Measurements from ENCODE around the gene ADM2. TPM values are rescaled to one million over a fixed set of nuclear protein-coding genes. Genes with fewer than 3 reads are reported as not detected.

The ADM2 gene
- total and polyA plus RNA-seq, 2 of the 13 experiments (the other 11 are each of a cell fraction or from before 2014, with no cell fraction given), result 1.2 to 3.0 TPM

GRCh38 chr22:50479721-50480120 is 1.6 kb upstream of the ADM2 start:
- in situ Hi-C loops (cut with HindIII; ENCODE audit: extremely low pct_ligation_motif_present, low pct_unique_long_range_greater_than_20kb), result no loop called here
- DNase-seq (ENCODE audit: low spot score) (no peak), FAIRE-seq (no peak), ATAC-seq (no peak)
- H3K4me1 ChIP-seq (ENCODE audit: insufficient read depth, low read length), result peaks cover 49% of the 10 kb centered on the region
- ChIA-PET CTCF (ENCODE audit: low intra/inter-chr PET ratio, low total read pairs) (no interaction called here), POLR2A (interaction anchor here (0.9 to 1.4 kb wide), 3 partner anchors 28 to 162 kb away, joined by 3 to 4 read pairs (median 3); partner anchors contain the start of genes LMF2, NCAPH2 and SCO2)
- H3K79me2 ChIP-seq (ENCODE audit: insufficient read depth, low read length), result no peaks in the 10 kb centered on the region
- no peak overlapping the region for H3K4me3 ChIP-seq (replicated peaks in 1 of 3; ENCODE audit: insufficient read depth in 1 of 3, low read depth in 2 of 3, low read length in 3 of 3)
- no peak overlapping the region for H3K9ac ChIP-seq (ENCODE audit: insufficient read depth, low read depth, low read length)
- intact Hi-C loops (cut with micrococcal nuclease; ENCODE audit: unreplicated experiment), result no loop called here
- 62% methylated on average over 11 of the region's 11 CpGs for WGBS (ENCODE audit: low lambda C conversion rate)
- H2AFZ ChIP-seq (ENCODE audit: low read length), result no peak overlapping the region
- no peaks in the 10 kb centered on the region for H3K9me3 ChIP-seq (ENCODE audit: low read length)
- H4K20me1 ChIP-seq (ENCODE audit: insufficient read depth, low read length), result no peaks in the 10 kb centered on the region; the same call in 1 of the 2 replicates
- H3K27me3 ChIP-seq (ENCODE audit: control insufficient read depth in 1 of 2, insufficient read depth in 2 of 2, low read length in 2 of 2), result peaks cover 0 to 4% of the 10 kb centered on the region in 2 experiments; a peak in 1 of 5 replicates
- TF ChIP-seq MAFF (IDR thresholded peaks at IDR 0.05; ENCODE audit: low read depth, low read length) (no peak), XBP1 (CRISPR knock-in tag; IDR thresholded peaks at IDR 0.05) (no peak), LRRFIP1 (CRISPR knock-in tag; conservative IDR thresholded peaks at IDR 0.05) (no peak), POLR2AphosphoS2 (IDR thresholded peaks at IDR 0.05; ENCODE audit: low read depth, low read length) (no peak), ZNF496 (CRISPR knock-in tag; IDR thresholded peaks at IDR 0.05; ENCODE audit: insufficient replicate concordance) (no peak), ZNF720 (CRISPR knock-in tag; IDR thresholded peaks at IDR 0.05) (no peak), ZNF557 (CRISPR knock-in tag; IDR thresholded peaks at IDR 0.05) (no peak)
- H3K4me2 ChIP-seq (ENCODE audit: low read depth, low read length), result no peak overlapping the region
- BruUV-seq (replicated peaks), result no TSS peak
- H3K27ac ChIP-seq (ENCODE audit: extremely low read length, insufficient read depth, low read length), result no peak overlapping the region
- no peaks in the 10 kb centered on the region for H3K36me3 ChIP-seq (replicated peaks in 1 of 2; ENCODE audit: control insufficient read depth in 1 of 2, insufficient read depth in 2 of 2, low read length in 2 of 2)

All from HepG2 (cell line).